Body of pancreas (tissue), 4 donors: ENCODE measurements around the gene NHLRC1.

Experiments
- CTCF ChIP-seq, 7 experiments: fragments of 450-650 bp in 4 of 7; fragments of 200-600 bp in 3 of 7; sonication (generic) in 3 of 7; IDR thresholded peaks; one replicate each; pipeline ENCODE4 v1.5.1; 2016 to 2019; ENCODE audit warnings: antibody characterized with exemption in 7 of 7
- POLR2A ChIP-seq, 3 donors: fragments of 450-650 bp; IDR thresholded peaks; one replicate each; pipeline ENCODE4 v1.6.1; 2016; ENCODE audit warnings: antibody characterized with exemption in 3 of 3, mild to moderate bottlenecking in 2 of 3

- TF ChIP-seq CTCF (IDR thresholded peaks at IDR 0.05) (no peak), POLR2A (IDR thresholded peaks at IDR 0.05) (no peak)
Measured at GRCh38 chr6:18171871-18172270, 49.4 kb upstream of the NHLRC1 start.
